ENCODE measurements around the gene HSD17B11. TPM values are rescaled to one million over a fixed set of nuclear protein-coding genes. Genes with fewer than 3 reads are reported as not detected.

HSD17B11 gene
- polyA plus RNA-seq (5.6 to 8.5 TPM (median 6.5 TPM) in 3 replicates), polyA minus RNA-seq (0.20 to 5.9 TPM (median 4.6 TPM) in 3 replicates)
- polyA plus RNA-seq (2011; ENCODE audit: low read depth): 5.5 TPM
- polyA plus RNA-seq (2011; cell fraction: cytosol; rRNA removed): 5.0 and 8.0 TPM in 2 replicates
- polyA plus RNA-seq (2011; cell fraction: nucleus; rRNA removed): 4.9 and 8.9 TPM in 2 replicates
- 2.1 and 4.8 TPM in 2 replicates for polyA plus RNA-seq (2012; ENCODE audit: low replicate concordance)
- 2.5 TPM for polyA minus RNA-seq (2011; cell fraction: cytosol; rRNA and poly(A)+ RNA removed)
- polyA minus RNA-seq (2011; cell fraction: nucleus; rRNA and poly(A)+ RNA removed): 3.0 and 4.0 TPM in 2 replicates

GRCh38 chr4:87390891-87391575 is at the start of gene HSD17B11:
TSS of gene HSD17B11 (minus strand) at chr4:87391188. CDS start at chr4:87391070, 118 bp downstream.
- H3K36me3 ChIP-seq (ENCODE audit: control insufficient read depth in 2 of 2, extremely low read depth in 1 of 2, insufficient read depth in 2 of 2, low read length in 2 of 2): no peaks in the 10 kb centered on the region
- no peaks in the 10 kb centered on the region for H3K9me3 ChIP-seq (ENCODE audit: control insufficient read depth, low read depth, low read length)
- peak within 1 kb of the TSS; percentile 98 for H2AFZ ChIP-seq (ENCODE audit: control insufficient read depth, low read length)
- H3K4me2 ChIP-seq (ENCODE audit: control insufficient read depth, extremely low read depth, insufficient read depth, low read depth, low read length): peak within 1 kb of the TSS; percentile 90
- peak within 1 kb of the TSS; percentile 79 for H3K27ac ChIP-seq (ENCODE audit: control insufficient read depth, insufficient read depth, low read length)
- peak within 1 kb of the TSS; percentile 80 for H3K9ac ChIP-seq (ENCODE audit: control insufficient read depth, extremely low read depth, insufficient read depth, low read length)
- H3K27me3 ChIP-seq (ENCODE audit: control insufficient read depth, extremely low read depth, insufficient read depth, low read length): no peaks in the 10 kb centered on the region
- H3K4me1 ChIP-seq (ENCODE audit: control insufficient read depth, extremely low read depth, insufficient read depth, low read length): peaks cover 3% of the 10 kb centered on the region
- peak; percentile 76 for FAIRE-seq
- DNase-seq (ENCODE audit: low read depth, low spot score): no peak
- no peaks in the 10 kb centered on the region for H4K20me1 ChIP-seq (ENCODE audit: control insufficient read depth, extremely low read depth, insufficient read depth, low read length)
- peak in 2 of 3 experiments; percentile 13 to 25 for TF ChIP-seq CTCF (optimal IDR thresholded peaks at IDR 0.05 in 1 of 3, IDR thresholded peaks at IDR 0.05 in 1 of 3, conservative IDR thresholded peaks at IDR 0.05 in 1 of 3; ENCODE audit: extremely low read depth in 1 of 3, insufficient read depth in 2 of 3, low read length in 3 of 3)
- no peak for TF ChIP-seq EZH2 (IDR thresholded peaks at IDR 0.05; ENCODE audit: low read length)
- dilution Hi-C loops (cut with MboI; ENCODE audit: extremely low pct_ligation_motif_present, low sequenced_read_pairs): no loop called here
- no peaks in the 10 kb centered on the region for H3K9me1 ChIP-seq (ENCODE audit: control insufficient read depth, extremely low read depth, insufficient read depth, low read length)
- H3K4me3 ChIP-seq (ENCODE audit: control insufficient read depth in 2 of 3, extremely low read depth in 1 of 3, insufficient read depth in 2 of 3, low read depth in 1 of 3, low read length in 3 of 3): peak within 1 kb of the TSS; percentile 47 to 93 (median 86)
- peaks cover 2% of the 10 kb centered on the region for H3K79me2 ChIP-seq (ENCODE audit: control insufficient read depth, insufficient read depth, low read length)

GRCh38 chr4:87433342-87433741 is 42.4 kb upstream of the HSD17B11 start:
- Histone ChIP-seq H3K4me1 (ENCODE audit: control insufficient read depth, extremely low read depth, insufficient read depth, low read length) (no peaks in the 10 kb centered on the region), H3K79me2 (ENCODE audit: control insufficient read depth, insufficient read depth, low read length) (peaks cover 38% of the 10 kb centered on the region), H3K4me3 (ENCODE audit: control insufficient read depth in 2 of 3, extremely low read depth in 1 of 3, insufficient read depth in 2 of 3, low read depth in 1 of 3, low read length in 3 of 3) (no peak overlapping the region), H3K4me2 (ENCODE audit: control insufficient read depth, extremely low read depth, insufficient read depth, low read depth, low read length) (no peak overlapping the region), H3K27me3 (ENCODE audit: control insufficient read depth, extremely low read depth, insufficient read depth, low read length) (no peaks in the 10 kb centered on the region), H4K20me1 (ENCODE audit: control insufficient read depth, extremely low read depth, insufficient read depth, low read length) (peaks cover 2% of the 10 kb centered on the region), H3K36me3 (ENCODE audit: control insufficient read depth in 2 of 2, extremely low read depth in 1 of 2, insufficient read depth in 2 of 2, low read length in 2 of 2) (peaks cover 0 to 5% of the 10 kb centered on the region in 2 experiments), H3K27ac (ENCODE audit: control insufficient read depth, insufficient read depth, low read length) (no peak overlapping the region), H3K9me3 (ENCODE audit: control insufficient read depth, low read depth, low read length) (no peaks in the 10 kb centered on the region), H3K9me1 (ENCODE audit: control insufficient read depth, extremely low read depth, insufficient read depth, low read length) (no peaks in the 10 kb centered on the region), H2AFZ (ENCODE audit: control insufficient read depth, low read length) (no peak overlapping the region), H3K9ac (ENCODE audit: control insufficient read depth, extremely low read depth, insufficient read depth, low read length) (no peak overlapping the region)
- DNase-seq (ENCODE audit: low read depth, low spot score) (no peak), FAIRE-seq (peak; percentile 36)
- dilution Hi-C loops (cut with MboI; ENCODE audit: extremely low pct_ligation_motif_present, low sequenced_read_pairs): no loop called here
- TF ChIP-seq EZH2 (IDR thresholded peaks at IDR 0.05; ENCODE audit: low read length): no peak
- TF ChIP-seq CTCF (optimal IDR thresholded peaks at IDR 0.05 in 1 of 3, IDR thresholded peaks at IDR 0.05 in 1 of 3, conservative IDR thresholded peaks at IDR 0.05 in 1 of 3; ENCODE audit: extremely low read depth in 1 of 3, insufficient read depth in 2 of 3, low read length in 3 of 3): no peak
